GM12872 (cell line): Measurements from ENCODE around the gene WDR26.

Source experiments
- CTCF ChIP-seq: IDR thresholded peaks from 3 replicates; pipeline ENCODE4 v1.5.1; 2011; ENCODE audit warnings: low read depth, mild to moderate bottlenecking, low read length, moderate library complexity; ENCODE audit not compliant: insufficient read depth

Gene WDR26

GRCh38 chr1:224411766-224412165 lies 22.8 kb downstream of the WDR26 start:
- TF ChIP-seq CTCF = no peak

DNA sequence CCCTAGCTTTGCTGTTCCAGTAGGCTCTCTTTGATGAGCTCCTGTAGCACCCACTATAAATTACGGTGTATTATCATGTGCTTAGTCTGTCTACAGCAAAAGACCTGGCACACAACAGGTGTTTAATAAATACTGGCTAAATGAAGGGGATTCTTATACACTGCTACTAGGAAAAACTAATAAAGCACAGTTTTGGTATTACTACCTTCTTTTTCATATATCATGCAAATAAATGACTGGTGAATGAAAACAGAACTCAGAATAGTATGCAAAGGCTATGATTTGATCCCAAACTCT lies 26.4 kb downstream of the WDR26 start:
- no peak for TF ChIP-seq CTCF

DNA sequence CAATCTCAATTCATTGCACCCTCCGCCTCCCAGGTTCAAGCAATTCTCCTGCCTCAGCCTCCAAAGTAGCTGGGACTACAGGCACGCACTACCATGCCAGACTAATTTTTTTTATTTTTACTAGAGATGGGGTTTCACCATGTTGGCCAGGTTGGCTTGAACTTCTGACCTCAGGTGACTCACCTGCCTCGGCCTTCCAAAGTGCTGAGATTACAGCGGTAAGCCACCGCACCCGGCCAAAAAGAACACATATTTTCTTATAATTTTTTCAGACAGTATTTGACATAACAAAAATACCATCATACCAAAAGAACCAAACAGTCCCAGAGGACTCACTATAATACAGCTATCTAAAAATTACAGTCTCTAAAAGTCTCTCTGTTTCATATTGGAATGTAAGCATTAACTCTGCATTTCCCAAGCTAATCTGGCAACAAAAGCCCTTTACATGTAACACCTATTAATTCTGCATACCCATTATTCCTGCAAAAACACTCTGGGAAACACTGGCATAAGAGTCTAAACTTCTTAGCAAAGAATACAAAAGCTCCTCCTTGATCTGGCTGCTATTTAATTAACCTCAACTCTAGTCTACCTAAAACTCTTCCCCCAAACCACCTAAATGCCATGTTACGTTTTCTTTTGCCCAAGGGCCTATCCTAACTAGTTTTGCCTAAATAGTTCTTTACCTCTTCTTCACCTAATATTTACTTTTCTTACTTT lies 26.9 kb downstream of the WDR26 start:
- no peak for TF ChIP-seq CTCF

- TF ChIP-seq CTCF = no peak
Observed at GRCh38 chr1:224406216-224406615, 28.4 kb downstream of the WDR26 start.

GRCh38 chr1:224405604-224405970 lies 29.0 kb downstream of the WDR26 start:
- TF ChIP-seq CTCF = no peak

- TF ChIP-seq CTCF = no peak
Observed at GRCh38 chr1:224404916-224405603, 29.5 kb downstream of the WDR26 start.

GRCh38 chr1:224402472-224403036 lies 32.0 kb downstream of the WDR26 start:
- TF ChIP-seq CTCF = no peak
